ENCODE results near the gene FLOT1. TPM values are rescaled to one million over a fixed set of nuclear protein-coding genes. Genes with fewer than 3 reads are reported as not detected.

The FLOT1 gene
- total and polyA plus RNA-seq, 5 experiments from 2014 or later = 74.1 to 98.4 (median 78.4) TPM

GRCh38 chr6:30703011-30703410 is 39.5 kb downstream of the FLOT1 start:
- POLR2A ChIA-PET = interaction anchor here (0.9 to 2.8 kb wide), 2 partner anchors 10 to 14 kb away, joined by 6 to 15 read pairs; no protein-coding TSS in a partner anchor
- peaks cover 4 to 76% (median 19%) of the 10 kb centered on the region in 3 donors for H3K36me3 Mint-ChIP-seq
- H3K27ac Mint-ChIP-seq = no peak overlapping the region

GRCh38 chr6:30700340-30700739 is 42.1 kb downstream of the FLOT1 start:
- H3K27me3 Mint-ChIP-seq = no peaks in the 10 kb centered on the region
- H3K36me3 Mint-ChIP-seq = peaks cover 0 to 53% (median 14%) of the 10 kb centered on the region in 3 donors
- H3K27ac Mint-ChIP-seq = no peak overlapping the region
- no peak for ATAC-seq
- no peak overlapping the region for H3K4me3 Mint-ChIP-seq
- peak in 1 of 10 donors; percentile 32 for DNase-seq
- POLR2A ChIA-PET = no interaction called here
- no peaks in the 10 kb centered on the region for H3K9me3 Mint-ChIP-seq
- H3K4me1 Mint-ChIP-seq = peaks cover 0 to 18% (median 5%) of the 10 kb centered on the region in 4 donors

More at GRCh38 chr6:30703011-30703410, 39.5 kb downstream of the FLOT1 start:
- H3K9me3 Mint-ChIP-seq = no peaks in the 10 kb centered on the region
- no peak overlapping the region for H3K4me3 Mint-ChIP-seq
- H3K27me3 Mint-ChIP-seq = no peaks in the 10 kb centered on the region
- DNase-seq = peak in 1 of 10 donors; percentile 19
- ATAC-seq = no peak
- H3K4me1 Mint-ChIP-seq = peaks cover 0 to 18% (median 9%) of the 10 kb centered on the region in 4 donors

GRCh38 chr6:30696432-30696831 is 46.1 kb downstream of the FLOT1 start:
- POLR2A ChIA-PET = interaction anchor here (0.6 to 1.0 kb wide), 5 partner anchors 9 to 16 kb away, joined by 3 to 4 read pairs (median 3); no protein-coding TSS in a partner anchor
- no peaks in the 10 kb centered on the region for H3K9me3 Mint-ChIP-seq
- H3K4me1 Mint-ChIP-seq = peaks cover 0 to 6% (median 3%) of the 10 kb centered on the region in 4 donors
- H3K4me3 Mint-ChIP-seq = no peak overlapping the region
- no peak for ATAC-seq
- H3K27ac Mint-ChIP-seq = no peak overlapping the region
- peak in 1 of 10 donors; percentile 7 for DNase-seq
- no peaks in the 10 kb centered on the region for H3K27me3 Mint-ChIP-seq
- H3K36me3 Mint-ChIP-seq = peaks cover 0 to 21% (median 0%) of the 10 kb centered on the region in 3 donors

- POLR2A ChIA-PET = interaction anchor here (1.0 to 6.9 kb wide), 6 partner anchors 9 to 201 kb away, joined by 3 to 81 read pairs (median 10); partner anchors contain the start of genes MDC1 and TUBB
- ATAC-seq (no peak), DNase-seq (no peak)
- Mint-ChIP-seq H3K27ac (peak overlapping the region; percentile 31 to 99 (median 82)), H3K4me1 (peaks cover 26 to 48% (median 40%) of the 10 kb centered on the region in 4 donors), H3K4me3 (peak overlapping the region; percentile 85 to 94 (median 88)), H3K36me3 (no peaks in the 10 kb centered on the region), H3K9me3 (no peaks in the 10 kb centered on the region), H3K27me3 (no peaks in the 10 kb centered on the region)
These were observed 51.2 kb downstream of the FLOT1 start for GRCh38 chr6:30691208-30691847.

- H3K4me1 Mint-ChIP-seq = peaks cover 29 to 48% (median 41%) of the 10 kb centered on the region in 4 donors
- DNase-seq (peak in 8 of 10 donors; percentile 37 to 81 (median 60)), ATAC-seq (peak; percentile 7 to 25)
- POLR2A ChIA-PET = interaction anchor here (0.7 to 6.9 kb wide), 9 partner anchors 8 to 200 kb away, joined by 3 to 81 read pairs (median 6); partner anchors contain the start of genes MDC1 and TUBB
- no peaks in the 10 kb centered on the region for H3K36me3 Mint-ChIP-seq
- no peaks in the 10 kb centered on the region for H3K9me3 Mint-ChIP-seq
- H3K4me3 Mint-ChIP-seq = peak within 1 kb of the TSS; percentile 85 to 94 (median 88)
- no peaks in the 10 kb centered on the region for H3K27me3 Mint-ChIP-seq
- peak within 1 kb of the TSS; percentile 31 to 99 (median 88) for H3K27ac Mint-ChIP-seq
These were observed 51.9 kb downstream of the FLOT1 start, which contains the start of gene NRM for GRCh38 chr6:30690403-30691207. TSS of gene NRM (minus strand) at chr6:30690984. CDS start at chr6:30690974, 10 bp downstream.

GRCh38 chr6:30689985-30690384 is 52.5 kb downstream of the FLOT1 start:
- Mint-ChIP-seq H3K27ac (peak overlapping the region; percentile 17 to 99 (median 84)), H3K4me1 (peaks cover 35 to 48% (median 44%) of the 10 kb centered on the region in 4 donors), H3K36me3 (peaks cover 0 to 6% (median 0%) of the 10 kb centered on the region in 3 donors), H3K27me3 (no peaks in the 10 kb centered on the region), H3K9me3 (no peaks in the 10 kb centered on the region), H3K4me3 (peak overlapping the region; percentile 63 to 94 (median 88))
- POLR2A ChIA-PET = interaction anchor here (0.7 to 6.9 kb wide), 6 partner anchors 8 to 75 kb away, joined by 3 to 81 read pairs (median 14); partner anchors contain the start of genes MDC1 and TUBB
- no peak for DNase-seq
- ATAC-seq = no peak

GRCh38 chr6:30689022-30689865 is 53.2 kb downstream of the FLOT1 start:
- ATAC-seq (no peak), DNase-seq (no peak)
- peaks cover 37 to 48% (median 46%) of the 10 kb centered on the region in 4 donors for H3K4me1 Mint-ChIP-seq
- no peaks in the 10 kb centered on the region for H3K9me3 Mint-ChIP-seq
- H3K27ac Mint-ChIP-seq = peak overlapping the region in 9 of 10 donors; percentile 60 to 99 (median 85)
- H3K4me3 Mint-ChIP-seq = peak overlapping the region; percentile 76 to 100 (median 96)
- POLR2A ChIA-PET = interaction anchor here (1.0 to 6.9 kb wide), 5 partner anchors 7 to 74 kb away, joined by 3 to 81 read pairs (median 15); partner anchors contain the start of genes MDC1 and TUBB
- H3K27me3 Mint-ChIP-seq = no peaks in the 10 kb centered on the region
- peaks cover 0 to 8% (median 0%) of the 10 kb centered on the region in 3 donors for H3K36me3 Mint-ChIP-seq

GRCh38 chr6:30688569-30688968 is 53.9 kb downstream of the FLOT1 start:
- ATAC-seq (no peak), DNase-seq (peak in 1 of 10 donors; percentile 12)
- peaks cover 37 to 48% (median 46%) of the 10 kb centered on the region in 4 donors for H3K4me1 Mint-ChIP-seq
- H3K27ac Mint-ChIP-seq = peak overlapping the region in 9 of 10 donors; percentile 60 to 99 (median 85)
- peak overlapping the region; percentile 94 to 100 (median 99) for H3K4me3 Mint-ChIP-seq
- H3K9me3 Mint-ChIP-seq = no peaks in the 10 kb centered on the region
- H3K27me3 Mint-ChIP-seq = no peaks in the 10 kb centered on the region
- POLR2A ChIA-PET = interaction anchor here (2.5 to 6.9 kb wide), 2 partner anchors 16 to 31 kb away, joined by 15 to 81 read pairs; partner anchors contain the start of genes MDC1 and TUBB
- peaks cover 0 to 8% (median 0%) of the 10 kb centered on the region in 3 donors for H3K36me3 Mint-ChIP-seq

- ATAC-seq = no peak
- H3K9me3 Mint-ChIP-seq = no peaks in the 10 kb centered on the region
- peaks cover 0 to 8% (median 3%) of the 10 kb centered on the region in 3 donors for H3K36me3 Mint-ChIP-seq
- H3K27me3 Mint-ChIP-seq = no peaks in the 10 kb centered on the region
- peak overlapping the region; percentile 94 to 100 (median 99) for H3K4me3 Mint-ChIP-seq
- H3K27ac Mint-ChIP-seq = peak overlapping the region; percentile 81 to 99 (median 96)
- peaks cover 37 to 52% (median 46%) of the 10 kb centered on the region in 4 donors for H3K4me1 Mint-ChIP-seq
- DNase-seq = no peak
- POLR2A ChIA-PET = interaction anchor here (1.0 to 6.9 kb wide), 6 partner anchors 13 to 42 kb away, joined by 3 to 81 read pairs (median 4); partner anchors contain the start of genes MDC1 and TUBB
These were observed 54.6 kb downstream of the FLOT1 start for GRCh38 chr6:30687659-30688431.

GRCh38 chr6:30686908-30687658 is 55.4 kb downstream of the FLOT1 start:
- Mint-ChIP-seq H3K27me3 (no peaks in the 10 kb centered on the region), H3K4me3 (peak overlapping the region; percentile 94 to 100 (median 99)), H3K9me3 (no peaks in the 10 kb centered on the region), H3K36me3 (peaks cover under 1 to 8% (median 6%) of the 10 kb centered on the region in 3 donors), H3K27ac (peak overlapping the region; percentile 81 to 99 (median 97)), H3K4me1 (peaks cover 43 to 60% (median 45%) of the 10 kb centered on the region in 4 donors)
- POLR2A ChIA-PET = interaction anchor here (1.0 to 6.9 kb wide), 5 partner anchors 14 to 43 kb away, joined by 3 to 81 read pairs (median 4); partner anchors contain the start of genes MDC1 and TUBB
- ATAC-seq (peak; percentile 22 to 34), DNase-seq (peak; percentile 27 to 82 (median 57))

Measured in naive thymus-derived CD8-positive, alpha-beta T cell (primary cell).